Effector CD4-positive, alpha-beta T cell (primary cell): ENCODE measurements around the gene ADRM1.

Experiments used
- DNase-seq: peaks from one replicate; pipeline ENCODE4 v3.0.0-alpha.2; 2020

The ADRM1 gene

GRCh38 chr20:62344782-62345181 is 42.0 kb downstream of the ADRM1 start:
- DNase-seq: no peak

DNA sequence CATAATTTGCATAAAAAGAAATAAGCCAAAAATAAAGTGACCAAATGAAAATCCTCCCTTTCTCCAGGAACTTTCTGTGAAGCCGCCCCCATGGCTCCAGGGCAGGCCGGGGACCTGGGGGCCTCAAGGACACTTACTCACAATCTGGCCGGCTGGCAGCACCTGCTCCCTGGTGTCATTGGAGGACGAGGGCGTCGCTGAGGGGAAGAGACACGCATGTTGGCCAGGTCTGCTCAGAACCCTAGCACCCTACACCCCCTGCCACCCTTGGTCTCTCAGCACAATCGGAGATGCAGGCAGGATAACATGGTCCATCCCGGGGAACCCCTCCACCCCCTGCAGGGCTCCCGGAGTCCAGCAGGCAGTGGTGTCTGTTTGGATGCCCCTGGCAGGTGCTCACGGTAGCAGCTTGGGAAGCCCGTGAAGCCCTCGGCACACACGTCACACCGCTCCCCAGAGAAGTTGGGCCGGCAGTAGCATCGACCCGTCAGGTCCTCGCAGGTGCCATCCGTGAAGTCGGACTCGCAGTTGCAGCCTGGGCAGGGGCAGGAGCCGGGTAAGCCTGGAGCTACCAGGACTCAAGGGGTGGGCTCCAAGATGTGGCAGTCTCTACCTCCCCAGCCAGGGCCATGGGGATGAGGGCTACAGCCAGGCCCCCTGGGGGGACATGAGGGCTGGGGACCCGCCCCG is 43.0 kb downstream of the ADRM1 start:
- DNase-seq: no peak

DNA sequence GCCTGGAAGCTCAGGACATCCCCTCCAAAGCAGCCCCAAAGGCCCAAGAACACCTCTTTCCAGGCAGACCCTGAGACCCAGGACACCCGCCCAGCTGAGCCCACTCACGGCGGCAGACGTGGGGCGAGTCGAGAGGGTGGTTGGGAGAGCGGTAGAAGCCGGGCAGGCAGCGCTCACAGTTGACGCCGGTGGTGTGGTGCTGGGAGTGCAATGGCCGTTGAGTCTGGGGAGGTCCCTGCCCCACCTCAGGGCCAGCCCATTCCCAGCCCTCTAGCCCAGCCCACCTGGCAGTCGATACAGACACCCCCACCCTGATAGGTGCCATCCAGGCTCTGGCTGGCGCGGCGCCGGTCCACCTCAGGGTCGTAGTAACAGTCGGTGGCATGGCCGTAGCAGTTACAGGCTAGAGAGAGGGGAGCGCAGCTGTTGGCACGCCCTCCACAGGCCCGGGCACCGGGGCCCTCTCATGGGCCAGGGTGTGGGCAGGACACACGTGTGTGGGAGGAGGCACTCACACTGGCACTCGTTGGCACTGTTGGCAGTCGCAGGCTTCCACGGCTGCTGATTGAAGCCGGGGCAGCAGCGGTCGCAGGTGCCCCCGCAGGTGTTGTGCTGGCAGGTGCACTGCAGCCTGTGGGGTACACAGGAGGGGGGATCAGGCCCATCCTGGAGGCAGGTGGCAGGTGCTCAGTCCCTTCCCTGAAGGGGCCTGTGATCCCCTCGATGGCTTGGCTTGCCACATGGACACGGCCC is 43.8 kb downstream of the ADRM1 start:
- DNase-seq: no peak

DNA sequence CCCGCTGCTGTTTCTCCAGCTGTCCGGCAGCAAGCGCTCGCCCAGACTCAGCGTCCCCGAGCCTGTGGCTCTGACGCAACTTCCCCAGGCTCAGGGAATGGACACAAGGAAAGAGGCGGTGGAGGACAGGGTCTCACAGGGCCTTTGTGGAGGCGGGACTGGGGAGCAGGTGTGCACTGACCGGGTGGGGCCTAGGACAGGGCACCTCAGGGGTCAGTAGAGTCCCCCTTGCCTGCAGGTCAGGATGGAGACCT is 44.3 kb downstream of the ADRM1 start:
- no peak for DNase-seq

GRCh38 chr20:62347445-62347844 is 44.6 kb downstream of the ADRM1 start:
- no peak for DNase-seq

GRCh38 chr20:62348604-62349003 is 45.8 kb downstream of the ADRM1 start:
- DNase-seq: no peak

GRCh38 chr20:62349556-62350097 is 46.8 kb downstream of the ADRM1 start:
- no peak for DNase-seq

DNA sequence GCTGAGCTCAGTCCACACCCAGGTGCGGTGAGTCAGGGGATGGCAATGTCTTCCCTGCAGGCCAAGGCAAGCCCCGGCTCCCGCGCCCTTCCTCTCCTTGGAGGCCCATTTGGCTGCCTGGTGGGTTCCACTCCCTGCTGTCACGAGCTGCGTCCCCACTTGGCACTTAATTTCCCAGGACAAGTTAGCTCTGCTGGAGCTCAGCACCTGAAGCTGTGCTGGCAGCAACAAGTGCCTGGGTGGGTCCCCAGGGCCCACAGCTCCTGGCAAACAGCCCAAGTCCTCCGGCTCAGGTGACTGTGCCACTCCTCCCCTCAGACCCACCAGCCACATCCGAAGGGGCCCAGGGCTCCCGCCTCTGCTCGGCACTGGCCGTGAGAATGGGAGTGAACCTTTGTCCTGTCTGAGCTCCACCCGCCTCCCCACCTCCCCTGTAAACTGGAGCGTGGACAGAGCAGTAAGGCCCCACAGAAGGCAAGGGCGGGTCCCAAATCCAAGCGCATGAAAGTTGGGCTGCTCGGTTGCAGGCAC is 47.4 kb downstream of the ADRM1 start:
- no peak for DNase-seq

DNA sequence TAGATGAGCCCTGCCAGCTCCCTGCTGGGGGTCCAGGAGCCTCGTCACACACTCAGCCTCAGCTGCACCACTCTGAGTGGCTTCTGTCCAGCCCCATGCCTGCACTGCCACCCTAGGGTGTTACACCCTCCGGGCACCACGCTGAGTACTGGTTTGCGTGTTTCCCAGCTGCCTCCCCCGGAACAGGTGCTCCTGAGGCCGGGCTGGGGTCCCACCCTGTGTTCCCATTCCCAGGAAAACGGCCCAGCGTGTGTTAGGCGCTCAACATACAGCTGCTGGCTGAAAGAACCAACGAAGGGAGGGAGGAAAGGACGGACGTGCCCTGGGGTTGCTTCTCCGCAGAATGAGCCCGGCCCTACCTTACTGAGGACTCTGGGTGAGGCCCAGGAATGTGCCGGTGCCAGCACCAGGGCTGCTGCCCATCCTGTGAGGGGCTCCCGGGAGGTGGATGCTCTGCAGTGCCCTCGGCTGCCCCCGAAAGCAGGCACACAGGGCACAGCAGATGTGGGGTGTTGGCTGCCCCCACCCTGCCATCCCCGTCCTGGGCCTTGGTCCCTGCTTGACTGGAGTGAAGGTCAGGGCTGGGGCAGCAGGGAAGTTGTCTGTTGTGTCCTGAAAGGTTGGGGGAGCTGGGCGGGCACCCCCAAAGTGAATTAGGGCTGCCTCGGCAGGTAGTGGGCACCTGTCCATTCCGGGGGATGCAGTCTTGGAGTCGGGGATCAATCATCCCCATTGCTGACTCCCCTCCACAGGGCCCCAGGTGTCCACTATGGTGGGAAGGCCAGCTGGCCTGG is 48.0 kb downstream of the ADRM1 start:
- DNase-seq: no peak

- DNase-seq: no peak
Measured at GRCh38 chr20:62351469-62352401, 48.9 kb downstream of the ADRM1 start.

GRCh38 chr20:62352402-62353288 is 49.8 kb downstream of the ADRM1 start:
- no peak for DNase-seq

DNA sequence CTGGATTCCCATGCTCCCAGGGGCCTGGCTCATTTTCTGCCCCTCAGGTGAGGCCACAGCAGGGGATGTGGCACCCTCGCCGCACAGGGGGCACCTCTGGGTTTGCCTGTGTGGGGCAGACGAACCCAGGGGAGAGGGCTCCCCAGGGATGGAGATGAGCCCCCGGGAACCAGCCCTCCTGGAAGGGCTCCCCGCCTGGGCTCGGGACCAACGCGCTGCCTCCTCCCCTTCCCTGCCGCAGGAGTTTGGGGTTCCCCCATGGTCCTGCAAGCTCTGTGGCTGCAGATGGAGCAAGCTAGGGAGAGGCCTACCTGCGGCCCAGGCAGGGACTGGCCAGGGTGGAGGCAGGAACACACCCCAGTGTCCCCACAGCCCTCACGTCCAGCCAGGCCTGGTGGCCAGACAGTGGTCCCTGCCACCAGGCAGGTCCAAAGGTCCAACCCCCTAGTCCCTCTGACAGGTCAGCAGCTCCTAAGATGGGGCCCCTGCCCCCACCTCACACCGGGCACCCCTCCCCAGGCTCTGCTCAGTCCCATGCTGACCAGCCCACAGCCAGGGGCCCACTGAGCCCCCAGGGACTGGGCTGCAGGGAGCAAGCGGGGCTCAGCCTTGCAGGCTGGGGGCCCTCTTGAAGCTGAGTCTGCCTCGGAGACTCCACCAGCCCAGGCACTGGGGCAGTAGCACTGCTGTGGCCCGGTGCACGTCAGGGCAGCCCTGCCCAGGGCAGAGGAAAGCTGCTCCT is 50.7 kb downstream of the ADRM1 start:
- no peak for DNase-seq

DNA sequence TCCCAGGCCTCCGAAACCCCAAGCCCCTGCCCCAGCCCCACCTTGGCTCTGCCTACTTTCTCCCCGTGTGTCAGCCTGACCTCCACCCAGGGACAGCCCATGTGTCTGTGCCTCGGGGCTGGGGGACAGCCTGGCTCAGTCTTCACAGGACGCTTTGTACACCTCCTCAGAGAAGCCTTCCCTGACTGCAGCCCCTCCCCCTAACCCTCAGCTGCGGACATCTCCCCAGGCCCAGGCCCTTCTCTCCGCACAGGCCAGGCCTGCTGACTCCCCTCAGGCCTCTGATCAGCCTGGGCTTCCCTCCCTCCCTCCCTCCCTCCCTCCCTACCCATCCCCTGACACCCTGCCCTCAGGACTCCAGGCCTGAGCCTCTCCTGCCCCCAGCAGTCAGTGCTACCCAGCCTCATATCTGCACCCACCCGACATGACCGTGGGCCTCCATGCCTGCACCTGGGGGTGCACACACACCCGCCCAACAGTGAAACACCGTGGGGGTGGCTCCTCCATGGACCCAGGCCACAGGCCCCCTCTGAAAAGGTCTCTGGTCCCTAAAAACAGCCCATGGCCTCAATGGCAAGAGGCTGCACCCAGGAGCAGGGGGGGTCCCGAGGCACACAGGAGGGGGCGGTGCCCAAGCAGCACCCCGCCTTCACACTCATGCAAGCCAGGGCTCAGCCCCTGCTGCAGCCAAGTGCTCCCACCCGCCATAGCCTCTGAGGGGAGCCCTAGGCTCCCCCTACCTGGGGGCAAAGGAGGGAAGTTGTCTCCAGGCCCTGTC is 51.4 kb downstream of the ADRM1 start:
- no peak for DNase-seq

- no peak for DNase-seq
Measured at GRCh38 chr20:62354811-62355341, 52.1 kb downstream of the ADRM1 start.

DNA sequence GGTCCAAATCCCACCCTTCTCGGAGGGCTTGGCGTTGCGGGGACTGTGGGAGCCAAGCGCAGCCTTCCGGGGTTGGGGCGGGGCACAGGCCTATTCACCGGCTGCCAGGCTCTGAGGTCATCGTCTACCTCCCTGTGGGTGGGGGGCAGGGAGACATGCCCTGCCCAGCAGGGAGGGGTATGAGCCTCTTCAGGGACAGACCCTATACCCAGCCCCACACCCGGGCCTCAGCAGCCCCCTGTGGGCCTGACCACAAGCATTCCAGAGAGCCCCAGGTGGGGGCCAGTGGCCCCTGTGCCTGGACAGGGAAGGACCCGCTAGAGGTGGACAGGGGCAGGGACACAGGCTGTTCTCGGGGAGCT is 52.7 kb downstream of the ADRM1 start:
- DNase-seq: no peak

DNA sequence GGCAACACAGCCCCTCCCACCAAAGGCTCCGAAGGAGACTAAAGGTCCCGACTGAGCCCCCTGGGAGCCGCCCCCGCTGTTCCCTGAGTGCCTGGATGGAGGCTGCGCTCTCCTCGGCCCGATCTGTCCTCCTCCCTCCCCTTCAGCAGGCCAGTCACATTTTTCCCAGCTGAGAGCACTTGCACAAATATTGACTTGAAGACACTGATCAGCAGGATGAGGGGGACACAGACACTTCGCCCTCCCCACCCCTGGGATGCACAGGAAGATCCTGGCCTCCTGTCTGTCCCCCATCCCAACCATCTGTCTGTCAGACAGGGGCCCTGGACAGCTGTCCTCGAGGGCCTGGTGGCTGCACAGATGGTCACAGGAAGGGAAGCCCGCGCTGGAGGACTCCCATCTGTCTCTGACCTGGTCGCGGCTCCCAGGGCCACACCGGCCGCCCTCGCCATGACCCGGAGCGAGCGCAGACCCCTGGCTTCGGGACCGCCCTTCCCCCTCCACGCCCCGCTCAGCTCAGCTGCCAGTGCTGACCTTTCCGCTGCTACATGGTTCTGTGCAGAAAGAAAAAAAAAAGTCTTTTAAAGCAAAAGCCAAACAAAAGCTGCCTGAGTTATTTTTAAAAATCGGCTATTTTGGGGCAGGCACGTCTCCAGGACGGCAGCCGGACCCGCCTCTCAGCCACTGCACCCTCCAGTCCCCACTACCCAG is 53.2 kb downstream of the ADRM1 start:
- DNase-seq: no peak

DNA sequence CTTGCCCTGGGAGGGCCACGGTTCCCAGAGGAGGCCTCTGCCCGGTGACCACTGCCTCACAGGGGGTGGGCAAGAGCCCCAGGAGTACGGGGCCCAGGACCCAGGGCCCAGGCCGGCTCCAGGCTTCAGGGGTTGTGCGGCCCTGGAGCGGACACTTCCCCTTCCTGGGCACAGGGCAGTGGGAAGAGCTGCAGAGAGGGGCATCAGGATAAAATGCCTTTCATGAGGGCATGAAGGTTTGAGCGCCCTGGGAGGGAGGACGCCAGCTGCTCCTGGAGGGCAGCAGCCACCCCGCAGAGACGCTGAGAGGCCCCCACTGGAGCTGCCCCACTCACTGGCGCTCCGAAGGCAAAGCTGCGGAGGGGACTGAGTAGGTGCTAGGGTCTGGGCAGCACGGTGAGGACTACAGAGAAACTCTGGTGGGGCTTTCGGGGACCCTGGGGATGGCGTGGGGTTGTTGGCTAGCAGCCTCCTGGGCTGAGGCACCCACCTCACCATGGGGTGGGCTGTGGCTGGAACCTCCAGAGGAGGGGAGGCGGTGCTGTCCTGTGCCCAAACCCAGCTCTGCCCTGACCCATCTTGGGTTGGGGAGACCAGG is 53.9 kb downstream of the ADRM1 start:
- DNase-seq: no peak

DNA sequence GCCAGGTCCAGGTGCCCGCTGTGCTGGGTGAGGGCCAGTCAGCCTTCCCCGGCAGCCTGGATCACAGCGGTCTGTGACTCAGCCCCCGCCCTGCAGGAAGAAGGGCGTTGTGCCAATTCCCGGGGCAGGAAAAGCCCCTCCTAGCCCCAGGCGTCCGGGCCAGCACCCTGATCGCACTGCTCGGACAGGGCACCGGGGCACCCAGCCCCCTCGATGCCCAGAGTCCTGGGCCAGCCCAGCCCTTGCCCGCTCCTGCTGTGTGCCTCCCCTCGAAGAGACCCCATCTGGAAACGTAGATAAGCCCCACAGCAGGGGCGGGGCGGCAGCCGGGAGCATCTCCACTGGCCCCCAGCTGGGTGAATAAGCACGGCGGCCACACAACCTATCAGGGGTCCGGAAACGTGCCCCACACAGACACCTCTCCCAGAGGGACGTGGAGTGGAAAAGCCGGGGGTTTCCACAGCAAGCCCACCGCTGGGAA is 54.4 kb downstream of the ADRM1 start:
- no peak for DNase-seq
